IPS DF 6.9 (cell line): ENCODE measurements around the gene HOXB4.

ENCODE experiments used
- DNase-seq: peaks from one replicate; pipeline ENCODE4 v3.0.0-alpha.2; 2013; ENCODE audit warnings: low read depth, low spot score
- H3K27ac ChIP-seq: one replicate; pipeline ENCODE4 v1.5.1; 2013; ENCODE audit warnings: low read length, control low read depth
- H3K27me3 ChIP-seq: 2 replicates; pipeline ENCODE4 v1.6.1; 2013; ENCODE audit warnings: mild to moderate bottlenecking, low read length; ENCODE audit not compliant: control insufficient read depth, insufficient read depth
- H3K36me3 ChIP-seq: 2 replicates; pipeline ENCODE4 v1.6.1; 2013; ENCODE audit warnings: low read length; ENCODE audit not compliant: control insufficient read depth, insufficient read depth
- H3K4me1 ChIP-seq: 2 replicates; pipeline ENCODE4 v1.6.1; 2013; ENCODE audit warnings: low read length; ENCODE audit not compliant: control insufficient read depth, insufficient read depth
- H3K4me3 ChIP-seq: 2 replicates; pipeline ENCODE4 v1.5.1; 2013; ENCODE audit warnings: mild to moderate bottlenecking, low read length
- H3K9me3 ChIP-seq: 2 replicates; pipeline ENCODE4 v1.6.1; 2013; ENCODE audit warnings: low read length, inconsistent platforms; ENCODE audit not compliant: control insufficient read depth, insufficient read depth
- WGBS: extraction: QIAGEN DNeasy Blood & Tissue Kit; methylation state at CpG from one replicate; pipeline ENCODE4 v1.1.7; 2013; ENCODE audit warnings: mixed read lengths, missing lambda C conversion rate; ENCODE audit not compliant: insufficient read length, insufficient coverage; 5-methylcytosine and 5-hydroxymethylcytosine counted together

Gene HOXB4

GRCh38 chr17:48555258-48556228 lies 22.6 kb downstream of the HOXB4 start:
- no CpG with 5 or more reads among the region's 36 CpGs for WGBS

GRCh38 chr17:48554412-48555257 lies 23.5 kb downstream of the HOXB4 start:
- WGBS = no CpG with 5 or more reads among the region's 44 CpGs
- H3K36me3 ChIP-seq = no peaks in the 10 kb centered on the region
- peaks cover 6% of the 10 kb centered on the region for H3K4me1 ChIP-seq
- H3K27ac ChIP-seq = no peak overlapping the region
- H3K9me3 ChIP-seq = no peaks in the 10 kb centered on the region
- no peak for DNase-seq
- H3K4me3 ChIP-seq = no peak overlapping the region
- H3K27me3 ChIP-seq = peaks cover 94% of the 10 kb centered on the region

More at GRCh38 chr17:48555258-48556228, 22.6 kb downstream of the HOXB4 start:
- H3K9me3 ChIP-seq = no peaks in the 10 kb centered on the region
- H3K4me3 ChIP-seq = no peak overlapping the region
- peaks cover 4% of the 10 kb centered on the region for H3K4me1 ChIP-seq
- no peaks in the 10 kb centered on the region for H3K36me3 ChIP-seq
- DNase-seq = no peak
- peaks cover 94% of the 10 kb centered on the region for H3K27me3 ChIP-seq
- no peak overlapping the region for H3K27ac ChIP-seq

GRCh38 chr17:48553826-48554225 lies 24.3 kb downstream of the HOXB4 start:
- no peak for DNase-seq
- H3K4me1 ChIP-seq = peaks cover 8% of the 10 kb centered on the region
- H3K9me3 ChIP-seq = no peaks in the 10 kb centered on the region
- H3K27ac ChIP-seq = no peak overlapping the region
- H3K36me3 ChIP-seq = no peaks in the 10 kb centered on the region
- peaks cover 91% of the 10 kb centered on the region for H3K27me3 ChIP-seq
- no peak overlapping the region for H3K4me3 ChIP-seq
- WGBS = no CpG with 5 or more reads among the region's 1 CpG

- H3K4me3 ChIP-seq = no peak overlapping the region
- no peak for DNase-seq
- H3K36me3 ChIP-seq = no peaks in the 10 kb centered on the region
- H3K4me1 ChIP-seq = peaks cover 8% of the 10 kb centered on the region
- H3K27ac ChIP-seq = no peak overlapping the region
- no peaks in the 10 kb centered on the region for H3K9me3 ChIP-seq
- H3K27me3 ChIP-seq = peaks cover 89% of the 10 kb centered on the region
- WGBS = no CpG with 5 or more reads among the region's 5 CpGs
These were observed 25.0 kb downstream of the HOXB4 start for GRCh38 chr17:48553190-48553547.

GRCh38 chr17:48552466-48553189 lies 25.5 kb downstream of the HOXB4 start:
- Histone ChIP-seq H3K4me3 (no peak overlapping the region), H3K4me1 (peaks cover 8% of the 10 kb centered on the region), H3K27ac (no peak overlapping the region), H3K27me3 (peaks cover 88% of the 10 kb centered on the region), H3K9me3 (no peaks in the 10 kb centered on the region), H3K36me3 (no peaks in the 10 kb centered on the region)
- no CpG with 5 or more reads among the region's 11 CpGs for WGBS
- DNase-seq = no peak

- H3K4me3 ChIP-seq = no peak overlapping the region
These were observed 26.3 kb downstream of the HOXB4 start for GRCh38 chr17:48551596-48552465.

GRCh38 chr17:48551214-48551555 lies 27.0 kb downstream of the HOXB4 start:
- H3K4me1 ChIP-seq = peaks cover 10% of the 10 kb centered on the region
- no CpG with 5 or more reads among the region's 19 CpGs for whole genome bisulfite sequencing
- H3K27me3 ChIP-seq = peaks cover 88% of the 10 kb centered on the region

More at GRCh38 chr17:48551596-48552465, 26.3 kb downstream of the HOXB4 start:
- Histone ChIP-seq H3K36me3 (no peaks in the 10 kb centered on the region), H3K27ac (no peak overlapping the region), H3K9me3 (no peaks in the 10 kb centered on the region), H3K27me3 (peaks cover 88% of the 10 kb centered on the region), H3K4me1 (peaks cover 8% of the 10 kb centered on the region)
- no CpG with 5 or more reads among the region's 47 CpGs for WGBS
- no peak for DNase-seq

GRCh38 chr17:48550502-48551213 lies 27.5 kb downstream of the HOXB4 start:
- no peaks in the 10 kb centered on the region for H3K36me3 ChIP-seq
- H3K27ac ChIP-seq = no peak overlapping the region
- peaks cover 88% of the 10 kb centered on the region for H3K27me3 ChIP-seq
- WGBS = no CpG with 5 or more reads among the region's 70 CpGs
- no peaks in the 10 kb centered on the region for H3K9me3 ChIP-seq
- H3K4me3 ChIP-seq = no peak overlapping the region; the same call in 1 of the 2 replicates
- DNase-seq = no peak
- peaks cover 10% of the 10 kb centered on the region for H3K4me1 ChIP-seq

More at GRCh38 chr17:48551214-48551555, 27.0 kb downstream of the HOXB4 start:
- no peak for DNase-seq
- H3K36me3 ChIP-seq = no peaks in the 10 kb centered on the region
- no peak overlapping the region for H3K27ac ChIP-seq
- no peaks in the 10 kb centered on the region for H3K9me3 ChIP-seq
- no peak overlapping the region for H3K4me3 ChIP-seq

GRCh38 chr17:48549914-48550501 lies 28.1 kb downstream of the HOXB4 start:
- peaks cover 10% of the 10 kb centered on the region for H3K4me1 ChIP-seq
- H3K36me3 ChIP-seq = no peaks in the 10 kb centered on the region
- no peak overlapping the region for H3K4me3 ChIP-seq
- no peak for DNase-seq
- no peaks in the 10 kb centered on the region for H3K9me3 ChIP-seq
- H3K27ac ChIP-seq = no peak overlapping the region
- H3K27me3 ChIP-seq = peaks cover 90% of the 10 kb centered on the region
- no CpG with 5 or more reads among the region's 18 CpGs for WGBS
